SIG-M5 treated with dmso at 0.1 percent for 504 hours (cell line): ENCODE data around the gene EEF1E1.
A peak's percentile ranks its signal among the peaks of the same experiment; 100 is the strongest.
"Not testable (repeated sequence)": the region's sequence is repeated elsewhere in the genome, so short reads cannot be mapped to it uniquely, and the experiment has no call there.

Experiments used
- DNase-seq: peaks from one replicate; lab custom pipeline; 2025; ENCODE audit not compliant: unreplicated experiment; lab: John Stamatoyannopoulos, UW

Gene EEF1E1

DNA sequence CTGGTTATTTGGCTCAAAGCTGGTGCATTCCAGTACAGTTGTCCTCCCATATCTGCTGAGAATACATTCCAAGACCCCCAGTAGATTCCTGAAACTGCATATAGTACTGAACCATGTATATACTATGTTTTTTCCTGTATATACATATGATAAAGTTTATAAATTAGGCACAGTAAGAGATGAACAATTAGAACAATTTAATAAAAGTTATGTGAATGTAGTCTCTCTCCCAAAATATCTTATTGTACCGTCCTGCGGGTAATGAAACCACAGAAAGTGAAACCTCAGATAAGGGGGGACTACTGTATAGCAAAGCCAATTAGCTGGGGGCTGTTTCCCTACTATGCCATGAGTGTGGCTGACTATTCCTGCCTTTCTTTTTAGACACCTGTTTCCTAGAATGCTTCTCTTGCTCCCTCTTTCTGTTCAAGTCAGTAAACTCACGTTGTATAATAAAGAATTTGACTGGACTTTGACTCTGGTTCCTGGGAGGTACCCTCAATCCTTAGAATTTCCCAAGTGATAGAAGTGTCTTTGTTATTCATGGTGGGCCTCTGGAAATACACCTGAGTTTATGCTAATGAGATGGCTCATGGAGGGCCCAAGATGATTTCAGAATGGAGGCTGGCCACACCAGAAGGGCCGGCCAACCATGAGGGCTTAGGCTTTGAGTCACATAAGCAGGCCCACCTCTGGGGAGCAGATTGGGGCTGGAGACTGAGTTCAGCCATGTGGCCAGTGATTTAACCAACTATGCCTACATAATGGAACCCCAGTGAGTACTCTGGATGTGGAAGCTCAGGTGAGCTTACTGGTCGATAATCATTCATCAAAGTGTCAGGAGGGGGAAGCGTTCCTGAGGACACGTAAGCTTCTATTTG lies 37.5 kb downstream of the EEF1E1 start:
- no peak for DNase-seq

DNA sequence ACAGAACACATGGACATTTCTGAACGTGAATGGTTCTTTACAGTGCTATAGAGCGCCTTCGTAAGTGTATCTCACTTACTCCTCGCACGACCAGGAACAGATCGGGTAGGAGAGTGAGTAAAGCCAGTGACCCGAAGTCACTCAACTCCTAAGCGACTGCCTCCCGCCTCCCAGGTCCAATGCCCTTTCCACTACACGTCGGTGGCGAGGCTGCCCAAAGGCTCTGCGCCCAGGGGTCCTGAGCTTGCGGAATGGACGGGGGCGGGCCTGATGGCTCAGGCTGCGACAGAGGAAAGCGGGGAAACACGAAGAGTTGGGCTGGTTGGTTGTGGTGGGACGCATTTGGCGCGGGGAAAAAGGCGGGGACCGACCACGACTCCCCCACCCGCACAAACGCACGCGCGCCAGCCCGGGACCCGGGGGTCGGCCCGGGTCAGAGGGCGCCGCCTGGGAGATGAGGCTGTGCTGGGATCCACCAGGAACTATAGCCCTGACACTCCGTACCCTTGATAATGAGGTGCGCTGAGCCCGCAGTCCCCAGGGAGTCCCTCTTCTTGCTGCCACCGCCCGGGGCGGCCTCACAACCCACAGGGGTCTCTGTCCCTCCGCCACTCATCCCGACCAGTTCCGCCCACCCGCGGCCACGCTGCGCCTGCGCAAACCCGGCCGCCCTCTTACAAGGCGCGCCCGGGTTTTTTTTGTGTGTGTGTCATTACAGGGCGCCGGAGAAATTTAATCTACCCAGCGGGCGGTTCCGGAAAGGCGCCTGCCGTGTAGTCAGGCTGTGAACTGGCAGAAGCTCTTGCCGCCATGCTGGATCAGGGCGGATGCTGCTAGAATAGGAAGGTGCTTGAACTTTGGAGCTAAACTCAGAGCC lies 38.3 kb downstream of the EEF1E1 start, which contains the start of gene BLOC1S5:
TSS of gene BLOC1S5 (minus strand) at position 629 of the 877 bp plus-strand sequence. CDS start at position 616, 13 bp downstream.
- peak; percentile 96 for DNase-seq

- DNase-seq: no peak
These were observed 40.6 kb downstream of the EEF1E1 start for GRCh38 chr6:8061736-8062135.

GRCh38 chr6:8060346-8060745 lies 42.0 kb downstream of the EEF1E1 start:
- no peak for DNase-seq

GRCh38 chr6:8059129-8059528 lies 43.2 kb downstream of the EEF1E1 start:
- DNase-seq: peak; percentile 6

GRCh38 chr6:8057793-8058192 lies 44.6 kb downstream of the EEF1E1 start:
- DNase-seq: no peak

DNA sequence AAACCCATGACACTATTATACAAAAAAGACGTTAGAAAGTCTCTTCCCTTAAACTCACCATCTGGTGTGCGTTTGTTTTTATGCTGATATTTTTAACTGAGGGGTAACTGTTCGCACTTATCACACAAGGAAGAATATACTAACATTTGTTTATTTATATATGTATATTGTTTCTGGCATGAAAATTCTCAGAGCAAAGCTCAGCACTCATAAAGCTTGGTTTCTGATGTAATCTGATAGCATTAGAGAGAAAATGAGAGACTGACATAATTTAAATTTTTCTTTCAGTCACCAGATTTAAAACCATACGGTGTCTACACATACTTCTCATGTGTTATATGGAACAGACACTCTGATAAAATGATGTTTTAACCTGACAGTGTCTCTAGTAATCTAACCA lies 45.1 kb downstream of the EEF1E1 start:
- no peak for DNase-seq

- no peak for DNase-seq
These were observed 48.1 kb downstream of the EEF1E1 start for GRCh38 chr6:8054276-8054675.

- no peak for DNase-seq
These were observed 54.6 kb downstream of the EEF1E1 start for GRCh38 chr6:8047541-8048292.

DNA sequence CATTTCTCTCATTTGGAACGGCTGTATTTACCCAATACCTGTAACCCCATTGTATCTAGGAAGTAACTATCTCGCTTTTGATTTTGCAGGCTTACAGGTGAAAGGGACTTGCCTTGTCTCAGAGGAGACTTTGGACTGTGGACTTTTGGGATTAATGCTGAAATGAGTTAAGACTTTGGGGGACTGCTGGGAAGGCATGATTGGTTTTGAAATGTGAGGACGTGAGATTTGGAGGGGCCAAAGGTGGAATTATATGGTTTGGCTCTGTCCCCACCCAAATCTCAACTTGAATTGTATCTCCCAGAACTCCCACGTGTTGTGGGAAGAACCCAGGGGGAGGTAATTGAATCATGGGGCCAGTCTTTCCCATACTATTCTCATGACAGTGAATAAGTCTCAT lies 56.6 kb downstream of the EEF1E1 start:
- DNase-seq: not testable (repeated sequence)

DNA sequence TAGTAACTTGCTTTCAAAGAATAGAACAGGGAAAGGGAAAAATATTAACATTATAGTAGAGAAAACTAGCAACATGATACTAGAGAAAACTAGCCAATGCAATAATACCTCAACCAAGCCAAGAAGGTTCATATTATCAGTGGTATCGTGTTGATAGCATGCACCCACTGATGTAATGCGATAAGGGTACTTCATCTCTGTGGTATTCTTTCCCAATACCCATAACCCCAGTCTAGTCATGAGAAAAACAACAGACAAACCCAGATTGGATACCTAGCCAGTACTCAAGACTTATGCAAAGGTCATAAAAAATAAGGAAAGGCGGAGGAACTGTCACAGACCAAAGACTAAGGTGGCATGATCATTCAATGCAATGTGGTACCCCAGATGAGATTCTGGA lies 59.1 kb downstream of the EEF1E1 start:
- DNase-seq: no peak

DNA sequence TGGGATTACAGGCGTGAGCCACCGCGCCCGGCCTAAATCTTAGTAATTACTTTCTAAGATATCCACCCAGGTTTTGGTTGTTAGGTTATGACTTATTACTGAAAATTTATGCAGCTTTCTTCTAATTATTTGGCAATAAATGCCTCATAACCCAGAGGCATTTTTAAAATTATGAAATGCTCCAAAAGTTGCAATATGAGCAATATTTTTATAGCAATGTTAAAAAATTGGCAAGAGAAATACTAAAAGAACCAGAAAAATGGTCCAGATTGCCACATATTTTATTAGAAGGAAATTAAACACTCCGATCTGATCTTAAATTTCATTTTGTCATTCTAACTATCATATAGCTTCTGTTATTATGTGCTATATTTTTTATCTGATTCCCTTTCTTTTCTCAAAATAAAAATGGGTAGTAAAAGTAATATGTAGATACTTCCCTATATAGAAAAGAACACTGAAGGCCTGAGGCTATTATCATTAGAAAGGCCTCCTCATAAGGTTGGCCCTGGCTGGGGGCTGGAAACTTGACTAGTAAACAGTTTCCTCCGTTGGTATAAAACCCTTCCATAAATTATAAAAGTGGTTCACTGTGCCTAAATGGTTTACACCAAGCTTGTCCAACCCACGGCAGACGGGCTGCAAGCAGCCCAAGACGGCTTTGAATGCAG lies 60.3 kb downstream of the EEF1E1 start:
- DNase-seq: no peak

- not testable (repeated sequence) for DNase-seq
These were observed 68.2 kb downstream of the EEF1E1 start for GRCh38 chr6:8034107-8034506.

GRCh38 chr6:8030920-8031319 lies 71.4 kb downstream of the EEF1E1 start:
- no peak for DNase-seq
